ENCODE data around the gene ACTG1.

Gene ACTG1

DNA sequence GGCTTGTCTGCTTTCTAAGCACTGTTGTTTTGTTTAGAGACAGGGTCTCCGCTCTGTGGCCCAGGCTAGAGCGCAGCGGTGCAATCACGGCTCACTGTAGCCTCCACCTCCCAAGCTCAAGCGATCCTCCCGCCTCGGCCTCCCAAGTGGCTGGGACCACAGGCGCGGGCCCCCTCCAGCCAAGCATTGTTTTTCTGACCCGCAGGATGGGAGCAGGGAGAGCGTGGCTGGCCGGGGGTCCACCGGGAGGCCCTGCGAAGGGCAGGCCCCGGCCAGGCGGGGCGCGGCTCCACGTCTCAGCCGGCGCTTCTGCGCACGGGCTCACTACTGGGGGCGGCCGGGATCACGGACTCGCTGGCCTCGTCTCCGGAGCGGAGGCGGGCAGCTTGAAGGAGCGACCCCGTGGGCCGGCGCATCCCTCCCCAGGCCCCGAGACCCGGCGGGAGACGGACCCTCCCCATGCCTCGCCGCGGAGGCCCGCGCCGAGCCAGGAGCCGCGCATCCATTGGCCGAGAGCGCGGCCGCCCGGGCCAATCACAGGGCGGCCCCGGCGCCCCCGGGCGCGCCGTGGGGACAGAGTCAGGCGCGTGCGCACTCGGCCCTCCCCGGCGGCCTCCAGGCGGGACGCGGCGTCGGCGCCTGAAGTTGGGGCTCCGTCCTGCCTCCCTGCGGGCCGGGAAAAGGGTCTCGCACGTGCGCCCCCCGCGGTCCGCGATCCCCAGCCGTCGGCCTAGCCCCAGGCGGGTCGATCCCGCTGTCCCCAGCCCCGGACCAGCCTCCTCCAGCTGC is 24.9 kb downstream of the ACTG1 start:
- H3K4me3 ChIP-seq (ENCODE audit: low read length), result peak overlapping the region; percentile 59
- TF ChIP-seq, protein P1, sequence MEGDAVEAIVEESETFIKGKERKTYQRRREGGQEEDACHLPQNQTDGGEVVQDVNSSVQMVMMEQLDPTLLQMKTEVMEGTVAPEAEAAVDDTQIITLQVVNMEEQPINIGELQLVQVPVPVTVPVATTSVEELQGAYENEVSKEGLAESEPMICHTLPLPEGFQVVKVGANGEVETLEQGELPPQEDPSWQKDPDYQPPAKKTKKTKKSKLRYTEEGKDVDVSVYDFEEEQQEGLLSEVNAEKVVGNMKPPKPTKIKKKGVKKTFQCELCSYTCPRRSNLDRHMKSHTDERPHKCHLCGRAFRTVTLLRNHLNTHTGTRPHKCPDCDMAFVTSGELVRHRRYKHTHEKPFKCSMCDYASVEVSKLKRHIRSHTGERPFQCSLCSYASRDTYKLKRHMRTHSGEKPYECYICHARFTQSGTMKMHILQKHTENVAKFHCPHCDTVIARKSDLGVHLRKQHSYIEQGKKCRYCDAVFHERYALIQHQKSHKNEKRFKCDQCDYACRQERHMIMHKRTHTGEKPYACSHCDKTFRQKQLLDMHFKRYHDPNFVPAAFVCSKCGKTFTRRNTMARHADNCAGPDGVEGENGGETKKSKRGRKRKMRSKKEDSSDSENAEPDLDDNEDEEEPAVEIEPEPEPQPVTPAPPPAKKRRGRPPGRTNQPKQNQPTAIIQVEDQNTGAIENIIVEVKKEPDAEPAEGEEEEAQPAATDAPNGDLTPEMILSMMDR (conservative IDR thresholded peaks at IDR 0.05; ENCODE audit: low read length), result no peak
- DNase-seq (ENCODE audit: low read depth), result peak; percentile 60

DNA sequence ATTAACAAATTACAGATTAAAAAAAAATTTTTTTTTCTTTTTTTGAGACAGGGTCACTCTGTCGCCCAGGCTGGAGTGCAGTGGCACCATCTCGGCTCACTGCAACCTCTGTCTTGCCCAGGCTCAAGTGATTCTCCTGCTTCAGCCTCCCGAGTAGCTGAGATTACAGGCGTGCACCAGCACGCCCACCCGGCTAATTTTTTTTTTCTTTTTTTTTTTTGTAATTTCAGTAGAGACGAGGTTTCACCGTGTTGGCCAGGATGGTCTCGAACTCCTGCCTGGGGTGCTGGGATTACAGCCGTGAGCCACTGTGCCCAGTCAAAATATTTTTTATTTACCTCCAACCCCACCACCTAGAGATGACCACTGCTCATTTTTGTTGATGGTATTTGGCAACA is 25.5 kb downstream of the ACTG1 start:
- TF ChIP-seq, protein P1 (conservative IDR thresholded peaks at IDR 0.05; ENCODE audit: low read length), result no peak
- DNase-seq (ENCODE audit: low read depth), result no peak
- H3K4me3 ChIP-seq (ENCODE audit: low read length), result no peak overlapping the region; the same call in 1 of the 2 replicates

DNA sequence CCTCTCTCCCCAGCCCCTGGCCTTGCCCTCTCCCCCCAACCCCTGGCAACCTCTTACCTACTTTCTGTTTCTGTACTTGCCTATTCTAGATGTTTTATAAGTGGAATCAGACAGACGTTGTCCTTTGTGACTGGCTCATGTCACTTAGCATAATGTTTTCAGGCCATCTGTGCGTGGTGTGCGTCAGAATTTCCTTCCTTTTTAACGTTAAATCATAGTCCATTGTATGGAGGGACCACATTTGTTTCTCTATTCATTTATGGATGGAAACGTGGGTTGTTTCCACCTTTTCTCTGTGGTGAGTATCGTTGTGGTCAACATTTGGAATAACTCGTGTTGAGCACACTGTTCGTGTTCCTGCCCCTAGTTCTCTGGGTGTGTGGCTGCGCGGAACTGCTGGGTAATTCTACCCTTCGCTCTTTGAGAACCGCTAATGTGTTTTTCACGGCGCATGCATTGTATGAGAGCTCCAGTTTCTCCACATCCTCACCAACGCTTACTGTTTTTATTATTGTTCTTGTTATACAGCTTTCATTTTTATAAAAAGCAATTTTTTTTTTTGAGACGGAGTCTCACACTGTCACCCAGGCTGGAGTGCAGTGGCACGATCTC is 26.3 kb downstream of the ACTG1 start:
- no peak for DNase-seq (ENCODE audit: low read depth)
- no peak overlapping the region for H3K4me3 ChIP-seq (ENCODE audit: low read length)
- TF ChIP-seq, protein P1 (conservative IDR thresholded peaks at IDR 0.05; ENCODE audit: low read length), result no peak

DNA sequence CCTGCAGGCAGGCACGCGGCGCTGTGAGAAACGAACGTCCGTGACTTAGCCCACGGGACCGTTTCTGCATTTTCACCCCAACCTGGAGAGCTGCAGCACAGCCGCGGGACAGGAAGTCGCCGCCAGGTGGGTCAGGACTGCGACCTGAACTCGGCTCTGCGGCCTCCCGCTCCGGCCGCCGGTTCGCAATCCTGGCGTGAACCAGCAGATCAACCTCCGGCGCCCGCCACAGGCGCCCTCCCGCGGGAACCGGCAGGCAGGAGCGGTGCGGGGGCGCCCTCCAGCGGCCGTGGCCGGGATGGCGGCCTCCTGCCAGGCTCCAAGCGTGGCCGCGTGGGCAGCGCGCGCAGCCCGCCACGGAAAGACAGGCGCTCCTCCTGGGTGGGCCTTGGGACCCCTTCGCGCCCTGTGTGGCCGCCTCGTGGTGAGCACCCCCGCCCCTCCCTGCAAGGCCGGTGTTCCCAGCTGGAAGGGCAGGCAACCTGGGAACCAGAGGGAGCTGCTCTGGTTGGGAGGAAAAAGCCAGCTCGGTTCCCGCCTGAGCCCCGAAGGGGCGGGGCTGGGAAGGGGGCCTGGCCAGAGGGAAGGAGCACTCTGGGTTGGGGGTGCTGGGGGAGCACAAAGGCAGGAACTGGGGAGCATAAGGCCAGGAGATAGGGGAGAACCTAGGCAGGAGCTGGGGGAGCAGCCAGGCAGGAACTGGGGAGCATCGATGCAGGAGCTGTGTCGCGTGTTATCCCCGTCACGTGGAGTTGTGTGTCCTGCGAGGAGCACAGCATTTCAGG is 28.2 kb downstream of the ACTG1 start:
- DNase-seq (ENCODE audit: low read depth), result peak; percentile 74
- TF ChIP-seq, protein P1 (conservative IDR thresholded peaks at IDR 0.05; ENCODE audit: low read length), result peak; percentile 50

DNA sequence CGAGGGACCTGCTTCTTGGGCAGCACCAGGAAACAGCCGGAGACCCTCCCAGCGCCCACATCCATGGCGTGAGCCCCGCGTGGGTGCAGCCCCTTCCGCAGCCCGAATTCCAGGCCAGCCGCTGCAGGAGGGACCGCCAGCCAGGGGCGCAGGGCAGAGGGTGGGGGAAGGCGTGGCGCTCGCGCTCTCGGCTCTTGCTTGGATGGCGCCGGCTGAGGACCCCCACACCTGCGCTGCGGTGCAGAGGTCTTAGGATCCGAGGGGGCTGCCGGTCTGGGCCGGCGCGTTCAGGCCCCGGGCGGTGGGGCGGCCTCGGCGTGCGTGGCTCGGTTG is 28.8 kb downstream of the ACTG1 start:
- DNase-seq (ENCODE audit: low read depth), result no peak
- H3K4me3 ChIP-seq (ENCODE audit: low read length), result peak overlapping the region; percentile 53
- TF ChIP-seq, protein P1 (conservative IDR thresholded peaks at IDR 0.05; ENCODE audit: low read length), result no peak

More for the DNA sequence above, 28.2 kb downstream of the ACTG1 start:
- H3K4me3 ChIP-seq (ENCODE audit: low read length), result peak overlapping the region; percentile 53

DNA sequence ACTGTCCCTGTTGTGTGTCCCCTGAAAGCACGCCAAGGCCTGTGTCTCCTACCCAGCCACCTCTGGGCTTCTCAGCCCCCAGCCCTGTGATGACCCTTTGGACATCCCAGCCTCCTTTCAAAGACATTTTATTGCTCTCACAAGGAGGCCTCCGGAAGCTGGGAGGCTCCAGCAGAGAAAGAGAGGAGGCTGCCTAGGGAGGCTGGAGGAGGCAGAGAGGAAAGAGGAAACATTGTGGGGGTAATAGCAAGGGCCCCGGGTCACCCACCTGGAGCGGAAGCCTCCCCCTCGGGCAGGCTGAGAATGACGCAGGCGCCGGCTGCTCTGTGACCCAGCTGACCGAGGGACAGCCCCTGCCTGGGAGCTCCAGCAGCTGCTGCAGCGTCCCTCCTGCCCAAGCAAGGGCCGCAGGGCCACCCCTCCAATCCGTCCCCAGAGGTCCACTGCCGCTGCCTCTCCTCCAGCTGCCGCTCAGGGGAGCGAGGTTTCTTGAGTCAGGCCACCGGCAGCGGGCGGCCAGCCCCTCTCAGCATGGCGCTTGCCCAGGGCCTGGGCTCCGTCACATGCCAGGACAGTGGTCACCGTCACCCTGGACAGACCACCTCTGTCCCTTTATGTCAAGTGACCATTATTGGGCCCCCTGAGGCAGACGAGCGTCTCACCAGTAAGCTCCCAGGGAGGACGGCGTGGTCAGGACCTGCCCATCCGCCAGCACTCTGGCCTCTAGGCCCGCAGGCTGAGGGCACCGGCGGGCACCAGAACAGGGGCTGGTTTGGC is 29.3 kb downstream of the ACTG1 start:
- TF ChIP-seq, protein P1 (conservative IDR thresholded peaks at IDR 0.05; ENCODE audit: low read length), result no peak
- DNase-seq (ENCODE audit: low read depth), result no peak
- H3K4me3 ChIP-seq (ENCODE audit: low read length), result no peak overlapping the region

Measured in AG10803 (cell line).